GM23248 (cell line): ENCODE data around the gene ARSD. TPM values are rescaled to one million over a fixed set of nuclear protein-coding genes. Genes with fewer than 3 reads are reported as not detected.
"Not testable (repeated sequence)": the region's sequence is repeated elsewhere in the genome, so short reads cannot be mapped to it uniquely, and the experiment has no call there.

ENCODE experiments used
- DNase-seq: peaks from one replicate; pipeline ENCODE4 v3.0.0-alpha.2; 2015
- H2AFZ ChIP-seq: fragments of 200-600 bp; sonication (generic); 2 replicates; pipeline ENCODE4 v1.6.1; 2016; ENCODE audit warnings: antibody characterized with exemption
- H3F3A ChIP-seq: fragments of 200-600 bp; sonication (generic); 2 replicates; pipeline ENCODE4 v1.6.1; 2016; ENCODE audit warnings: mild to moderate bottlenecking, antibody characterized with exemption, mixed run types; ENCODE audit not compliant: insufficient read depth
- H3K27ac ChIP-seq: fragments of 200-600 bp; sonication (generic); 2 replicates; pipeline ENCODE4 v1.5.1; 2016; ENCODE audit warnings: mild to moderate bottlenecking
- H3K27me3 ChIP-seq: fragments of 200-600 bp; sonication (generic); replicated peaks from 2 replicates; pipeline ENCODE4 v1.6.1; 2016; ENCODE audit warnings: mild to moderate bottlenecking; ENCODE audit not compliant: insufficient read depth
- H3K36me3 ChIP-seq: fragments of 200-600 bp; sonication (generic); 2 replicates; pipeline ENCODE4 v1.6.1; 2016; ENCODE audit warnings: low read depth, mild to moderate bottlenecking
- H3K4me1 ChIP-seq: fragments of 200-600 bp; sonication (generic); 2 replicates; pipeline ENCODE4 v1.6.1; 2016; ENCODE audit warnings: mild to moderate bottlenecking; ENCODE audit not compliant: insufficient read depth
- H3K4me2 ChIP-seq: fragments of 200-600 bp; sonication (generic); one replicate; pipeline ENCODE4 v1.6.1; 2016; ENCODE audit warnings: mild to moderate bottlenecking; ENCODE audit not compliant: unreplicated experiment
- H3K4me3 ChIP-seq: fragments of 200-600 bp; sonication (generic); 2 replicates; pipeline ENCODE4 v1.5.1; 2016; ENCODE audit warnings: mild to moderate bottlenecking
- H3K79me2 ChIP-seq: fragments of 200-600 bp; sonication (generic); 2 replicates; pipeline ENCODE4 v1.6.1; 2016; ENCODE audit warnings: mild to moderate bottlenecking; ENCODE audit not compliant: insufficient read depth
- H3K9ac ChIP-seq: fragments of 200-600 bp; sonication (generic); 2 replicates; pipeline ENCODE4 v1.6.1; 2016; ENCODE audit warnings: mild to moderate bottlenecking
- H3K9me2 ChIP-seq: fragments of 200-600 bp; sonication (generic); 2 replicates; pipeline ENCODE4 v1.6.1; 2016; ENCODE audit warnings: mixed run types, mild to moderate bottlenecking, moderate library complexity; ENCODE audit not compliant: insufficient read depth
- H3K9me3 ChIP-seq: fragments of 200-600 bp; sonication (generic); one replicate; pipeline ENCODE4 v1.6.1; 2017; ENCODE audit warnings: low read depth
- H4K20me1 ChIP-seq: fragments of 200-600 bp; sonication (generic); 2 replicates; pipeline ENCODE4 v1.6.0; 2016; ENCODE audit not compliant: insufficient read depth
- EZH2 ChIP-seq: fragments of 200-600 bp; sonication (generic); IDR thresholded peaks from 2 replicates; pipeline ENCODE4 v1.6.1; 2018; ENCODE audit warnings: antibody characterized with exemption, mild to moderate bottlenecking; ENCODE audit not compliant: insufficient read depth, poor library complexity, severe bottlenecking
- EZH2phosphoT487 ChIP-seq: fragments of 200-600 bp; sonication (generic); IDR thresholded peaks from 2 replicates; pipeline ENCODE4 v1.6.1; 2018; ENCODE audit warnings: antibody characterized with exemption, moderate library complexity, mild to moderate bottlenecking, low read depth; ENCODE audit not compliant: insufficient read depth
- WGBS, 2 experiments: methylation state at CpG; one replicate each; pipeline ENCODE4 v1.1.6; 2015 to 2017; ENCODE audit warnings: low lambda C conversion rate in 2 of 2, low coverage in 1 of 2; ENCODE audit errors: missing lambda C conversion rate in 2 of 2; 5-methylcytosine and 5-hydroxymethylcytosine counted together
- in situ Hi-C: fragments of 300-500 bp; cut with MboI; formaldehyde crosslinking; loops from 2 replicates; pipeline ENCODE4 v1.15.0; 2020
- polyA plus RNA-seq: library from polyadenylated mRNA; unstranded; fragments of >200 nt; fragmentation: Nextera tagmentation; extraction: Ambion mirVana; gene quantifications from 2 replicates; pipeline ENCODE4 v1.2.1, GENCODE V29; 2016
- total RNA-seq: library from RNA; depleted of rRNA; stranded (reverse); fragments of >200 nt; shearing (Covaris generic); gene quantifications from 2 replicates; pipeline ENCODE4 v1.2.3, GENCODE V29; 2014

Gene ARSD
- total and polyA plus RNA-seq, 2 experiments from 2014 or later: 10.7 to 11.7 TPM

DNA sequence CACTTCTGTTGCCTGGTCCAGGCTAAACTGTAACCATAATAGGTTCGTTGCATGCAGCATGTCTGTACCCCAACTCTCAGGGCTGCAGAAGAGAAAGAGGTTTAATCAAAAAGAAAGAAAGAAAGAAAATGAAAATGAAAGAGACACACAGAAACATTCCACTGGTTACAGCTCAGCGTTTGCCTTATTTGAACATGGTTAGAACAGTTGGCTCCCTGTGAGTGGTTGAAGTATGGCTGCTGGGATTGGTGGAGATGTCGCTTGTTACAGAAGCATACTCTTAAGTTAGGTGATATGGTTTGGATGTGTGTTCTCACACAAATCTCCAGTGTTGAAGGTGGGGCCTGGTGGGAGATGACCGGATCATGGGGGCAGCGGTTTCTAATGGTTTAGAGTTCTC is 36.3 kb downstream of the ARSD start:
- Histone ChIP-seq H2AFZ (no peak overlapping the region), H3K9me3 (no peaks in the 10 kb centered on the region), H3K4me3 (no peak overlapping the region), H3K4me2 (no peak overlapping the region), H3K27me3 (no peaks in the 10 kb centered on the region), H3K9me2 (no peaks in the 10 kb centered on the region), H3K36me3 (no peaks in the 10 kb centered on the region), H3K4me1 (no peaks in the 10 kb centered on the region), H3F3A (no peaks in the 10 kb centered on the region), H3K9ac (no peak overlapping the region), H4K20me1 (no peaks in the 10 kb centered on the region), H3K27ac (no peak overlapping the region), H3K79me2 (no peaks in the 10 kb centered on the region)
- in situ Hi-C loops: no loop called here
- no peak for DNase-seq
- no peak for TF ChIP-seq EZH2
- WGBS, 2 experiments: 73 to 78% methylated on average over 5 of the region's 5 CpGs

DNA sequence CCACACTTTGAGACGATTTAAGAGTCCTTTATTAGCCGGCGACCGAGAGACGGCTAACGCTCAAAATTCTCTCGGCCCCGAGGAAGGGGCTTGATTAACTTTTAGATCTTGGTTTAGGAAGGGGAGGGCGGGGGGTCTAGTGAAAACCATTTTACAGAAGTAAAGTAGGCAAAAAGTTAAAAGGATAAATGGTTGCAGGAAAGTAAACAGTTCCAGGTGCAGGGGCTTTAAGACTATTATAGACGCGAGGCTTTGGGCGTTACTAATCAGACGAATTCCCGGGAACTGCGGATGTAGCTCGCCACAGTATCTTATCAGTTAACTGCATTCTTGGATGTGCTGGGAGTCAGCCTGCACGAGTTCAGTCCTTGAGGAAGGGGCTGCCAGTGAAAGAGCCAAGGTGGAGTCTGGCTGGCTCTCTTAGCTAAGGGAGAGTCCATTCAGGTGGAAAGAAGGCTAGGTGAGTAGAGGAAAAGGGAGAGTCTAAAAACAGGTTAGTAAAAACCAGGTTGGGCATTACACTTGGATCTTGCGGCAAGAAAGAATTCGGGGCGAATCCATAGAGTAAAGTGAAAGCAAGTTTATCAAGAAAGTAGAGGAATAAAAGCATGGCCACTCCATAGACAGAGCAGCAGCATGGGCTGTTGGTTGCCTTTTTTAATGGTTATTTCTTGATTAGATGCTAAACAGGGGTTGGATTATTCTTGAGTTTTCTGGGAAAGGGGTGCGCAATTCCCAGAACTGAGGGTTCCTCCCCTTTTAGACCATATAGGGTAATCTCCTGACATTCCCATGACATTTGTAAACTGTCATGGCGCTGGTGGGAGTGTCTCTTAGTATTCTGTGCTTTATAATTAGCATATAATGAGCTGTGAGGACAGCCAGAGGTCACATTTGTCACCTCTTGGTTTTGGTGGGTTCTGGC is 38.3 kb downstream of the ARSD start:
- DNase-seq, H3F3A ChIP-seq, H2AFZ ChIP-seq, in situ Hi-C loops, H3K9ac ChIP-seq, H3K27ac ChIP-seq, H3K36me3 ChIP-seq, H3K4me3 ChIP-seq, H3K27me3 ChIP-seq, H3K9me3 ChIP-seq, H3K4me1 ChIP-seq, H3K4me2 ChIP-seq, H3K79me2 ChIP-seq, H4K20me1 ChIP-seq, H3K9me2 ChIP-seq: not testable (repeated sequence)
- WGBS, 2 experiments: 85 to 92% methylated on average over 19 of the region's 22 CpGs

DNA sequence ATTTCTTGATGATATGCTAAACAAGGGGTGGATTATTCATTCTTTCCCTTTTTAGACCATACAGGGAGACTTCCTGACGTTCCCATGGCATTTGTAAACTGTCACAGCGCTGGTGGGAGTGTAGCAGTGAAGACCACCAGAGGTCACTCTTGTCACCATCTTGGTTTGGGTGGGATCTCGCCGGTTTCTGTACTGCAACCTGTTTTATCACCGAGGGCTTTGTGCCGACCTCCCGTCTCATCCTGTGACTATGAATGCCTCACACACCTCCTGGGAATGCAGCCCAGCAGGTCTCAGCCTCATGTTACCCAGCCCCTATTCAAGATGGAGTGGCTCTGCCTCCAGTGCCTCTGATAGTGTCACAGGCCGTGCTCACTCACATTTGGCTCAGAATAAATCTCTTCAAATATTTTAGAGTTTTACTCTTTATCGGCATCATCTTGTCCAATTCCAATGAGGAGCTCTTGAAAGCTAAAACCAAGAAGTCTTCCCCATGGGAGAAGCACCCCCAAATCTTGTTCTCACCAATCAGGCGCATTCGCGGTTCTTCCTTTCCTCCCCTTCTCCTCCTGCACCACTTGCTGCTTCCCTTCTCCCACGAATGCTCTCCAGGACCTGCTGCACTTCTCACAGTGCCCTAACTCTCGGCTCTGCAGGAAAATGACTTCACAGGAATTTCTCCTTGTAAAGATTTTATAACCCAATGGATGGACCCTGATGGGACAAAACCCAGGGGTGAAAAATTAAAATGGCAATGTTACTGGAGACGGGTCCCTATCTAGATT is 39.2 kb downstream of the ARSD start:
- 30 to 31% methylated on average over 15 of the region's 15 CpGs for WGBS, 2 experiments
- H3K9me2 ChIP-seq, H3K27ac ChIP-seq, H3K9me3 ChIP-seq, H4K20me1 ChIP-seq, H3K4me1 ChIP-seq, H3F3A ChIP-seq, H3K36me3 ChIP-seq, H3K79me2 ChIP-seq, H3K27me3 ChIP-seq, in situ Hi-C loops: not testable (repeated sequence)
- peak; percentile 4 for DNase-seq
- peak overlapping the region; percentile 80 for H3K4me3 ChIP-seq
- H3K9ac ChIP-seq: peak overlapping the region; percentile 53; the same call in 1 of the 2 replicates
- H2AFZ ChIP-seq: peak overlapping the region; percentile 92
- H3K4me2 ChIP-seq: peak overlapping the region; percentile 90

DNA sequence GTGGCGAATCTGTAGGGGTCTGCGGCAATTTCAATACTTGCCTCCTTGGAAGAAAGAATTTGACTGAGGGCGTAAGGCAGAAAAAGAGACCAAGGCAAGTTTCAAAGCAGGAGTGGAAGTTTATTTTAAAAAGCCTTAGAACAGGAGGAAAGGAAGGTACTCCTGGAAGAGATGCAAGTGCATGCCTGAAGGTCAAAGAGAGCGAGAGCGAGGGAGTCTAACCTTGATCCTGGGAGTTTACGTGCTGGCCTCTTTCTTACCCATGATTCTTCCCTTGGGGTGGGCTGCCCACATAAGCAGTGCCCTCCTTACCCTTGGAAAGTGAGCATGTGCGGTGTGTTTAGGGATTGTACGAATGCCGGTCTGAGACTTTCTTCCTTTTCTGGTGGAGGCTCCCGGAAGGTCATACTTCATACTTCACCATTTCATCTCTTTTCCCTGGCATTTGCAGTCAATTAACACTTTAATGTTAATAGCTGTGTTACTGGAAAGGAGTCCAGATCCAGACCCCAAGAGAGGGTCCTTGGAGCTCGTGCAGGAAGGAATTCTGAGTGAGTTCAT is 40.0 kb downstream of the ARSD start:
- WGBS, 2 experiments: 16 to 18% methylated on average over 8 to 11 of the region's 11 CpGs
- no peaks in the 10 kb centered on the region for H3K4me1 ChIP-seq

More for the DNA sequence above, 40.0 kb downstream of the ARSD start:
- H3K9me2 ChIP-seq: no peaks in the 10 kb centered on the region
- H3K27me3 ChIP-seq: no peaks in the 10 kb centered on the region
- TF ChIP-seq EZH2 (no peak), EZH2phosphoT487 (no peak)
- H4K20me1 ChIP-seq: no peaks in the 10 kb centered on the region
- no peaks in the 10 kb centered on the region for H3K36me3 ChIP-seq
- in situ Hi-C loops: no loop called here
- H3K27ac ChIP-seq: no peak overlapping the region
- peak; percentile 5 for DNase-seq
- peak overlapping the region; percentile 92 for H2AFZ ChIP-seq
- peak overlapping the region; percentile 53 for H3K9ac ChIP-seq
- peak overlapping the region; percentile 80 for H3K4me3 ChIP-seq
- peak overlapping the region; percentile 90 for H3K4me2 ChIP-seq
- H3F3A ChIP-seq: no peaks in the 10 kb centered on the region
- H3K79me2 ChIP-seq: no peaks in the 10 kb centered on the region
- H3K9me3 ChIP-seq: no peaks in the 10 kb centered on the region
